ENCODE data around the gene IFNGR1.

The IFNGR1 gene

GRCh38 chr6:137226697-137227096, 7.5 kb upstream of the IFNGR1 start:
- TF ChIP-seq GATA3 (IDR thresholded peaks at IDR 0.05; ENCODE audit: low read depth, low read length) (no peak), GATA2 (IDR thresholded peaks at IDR 0.05; ENCODE audit: low read depth, low read length) (no peak)

- no peak for TF ChIP-seq GATA3 (IDR thresholded peaks at IDR 0.05; ENCODE audit: low read depth, low read length)
- no peak for TF ChIP-seq GATA2 (IDR thresholded peaks at IDR 0.05; ENCODE audit: low read depth, low read length)
Measured at GRCh38 chr6:137224799-137225198, 5.6 kb upstream of the IFNGR1 start.

DNA sequence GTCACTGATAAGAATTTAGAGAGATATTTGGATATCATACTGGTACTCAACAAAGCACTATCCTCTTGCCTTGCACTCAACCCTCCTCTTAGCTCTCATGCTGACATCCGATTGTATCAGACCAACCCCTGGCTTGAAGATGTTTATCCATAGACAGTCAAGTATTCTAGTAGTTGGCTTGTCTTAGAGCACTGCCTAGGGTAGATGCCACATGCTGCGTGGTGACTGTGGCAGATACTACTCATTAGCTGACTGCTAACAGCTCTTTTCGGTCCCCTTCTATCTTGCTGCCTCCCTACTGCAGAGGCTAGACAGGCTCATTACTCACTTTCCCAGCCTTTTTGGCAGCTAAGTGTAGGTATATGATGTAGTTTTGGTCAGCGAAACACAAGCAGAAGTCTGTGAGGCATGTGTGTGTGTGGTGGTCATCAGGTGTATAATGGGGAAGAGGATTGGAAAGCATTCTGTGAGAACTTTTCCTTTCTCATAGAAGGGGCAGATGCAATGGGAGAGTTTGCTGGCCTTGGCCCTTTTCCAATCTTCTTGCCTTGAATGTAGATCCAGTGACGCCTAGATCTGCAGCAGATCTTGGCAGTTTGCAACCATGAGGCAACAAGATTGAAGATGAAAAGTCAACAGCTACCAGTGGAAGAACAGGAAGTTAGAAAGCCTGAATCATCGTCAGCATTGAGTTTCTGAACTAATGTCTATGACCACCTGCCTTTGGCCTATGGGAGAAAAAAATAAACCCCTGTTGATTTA, 4.4 kb upstream of the IFNGR1 start:
- no peak for TF ChIP-seq GATA3 (IDR thresholded peaks at IDR 0.05; ENCODE audit: low read depth, low read length)
- TF ChIP-seq GATA2 (IDR thresholded peaks at IDR 0.05; ENCODE audit: low read depth, low read length) = no peak

DNA sequence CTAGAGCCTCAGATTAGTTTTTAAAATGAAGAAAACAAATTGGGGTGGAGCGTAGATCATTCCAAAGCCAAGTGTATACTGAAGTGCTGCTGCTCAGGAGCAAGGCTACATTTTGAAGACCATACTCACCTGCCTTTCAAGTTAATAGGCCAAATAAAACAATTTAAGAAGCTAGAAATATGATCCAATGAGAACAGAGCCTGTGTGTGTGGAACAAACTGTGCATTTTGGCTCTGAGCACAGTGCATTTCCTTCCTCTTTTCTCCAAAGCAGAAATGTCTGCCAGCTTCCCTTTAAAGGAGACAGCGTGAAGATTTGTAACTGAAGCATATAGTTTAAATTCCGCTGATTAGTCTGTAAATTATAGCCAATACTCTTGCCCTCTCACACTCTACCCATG, 3.2 kb upstream of the IFNGR1 start:
- TF ChIP-seq GATA2 (IDR thresholded peaks at IDR 0.05; ENCODE audit: low read depth, low read length) (no peak), GATA3 (IDR thresholded peaks at IDR 0.05; ENCODE audit: low read depth, low read length) (no peak)

DNA sequence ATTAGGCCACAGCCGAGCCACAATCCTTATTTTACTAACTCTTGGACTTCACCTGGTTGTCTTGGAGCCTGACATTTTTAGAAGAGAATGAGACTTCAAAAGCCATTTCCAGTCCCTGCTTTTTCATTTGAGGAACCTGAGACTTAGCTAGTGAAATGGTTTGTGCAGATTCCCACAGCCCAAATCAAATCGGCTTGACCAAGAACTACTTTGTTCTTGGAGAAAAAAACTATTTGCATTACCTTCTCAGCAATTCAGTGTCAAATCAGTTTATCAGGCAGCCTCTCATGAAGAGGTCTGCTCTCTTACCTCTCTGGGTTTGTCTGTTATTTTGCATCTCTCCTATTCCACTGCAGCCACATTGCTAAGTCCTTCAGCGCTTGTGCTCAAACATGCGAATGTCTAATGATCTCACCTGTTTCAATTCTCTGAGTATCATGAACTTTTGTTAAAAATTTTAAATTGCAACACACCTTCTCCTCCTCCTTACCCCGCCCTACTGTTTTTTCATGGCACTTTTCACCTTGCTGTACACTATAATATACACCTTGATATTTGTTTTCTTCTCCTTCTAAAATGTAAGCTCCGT, 573 bp upstream of the IFNGR1 start:
- TF ChIP-seq GATA2 (IDR thresholded peaks at IDR 0.05; ENCODE audit: low read depth, low read length) = no peak
- no peak for TF ChIP-seq GATA3 (IDR thresholded peaks at IDR 0.05; ENCODE audit: low read depth, low read length)

GRCh38 chr6:137218473-137218916, 690 bp downstream of the IFNGR1 start:
- no peak for TF ChIP-seq GATA2 (IDR thresholded peaks at IDR 0.05; ENCODE audit: low read depth, low read length)
- TF ChIP-seq GATA3 (IDR thresholded peaks at IDR 0.05; ENCODE audit: low read depth, low read length) = no peak

DNA sequence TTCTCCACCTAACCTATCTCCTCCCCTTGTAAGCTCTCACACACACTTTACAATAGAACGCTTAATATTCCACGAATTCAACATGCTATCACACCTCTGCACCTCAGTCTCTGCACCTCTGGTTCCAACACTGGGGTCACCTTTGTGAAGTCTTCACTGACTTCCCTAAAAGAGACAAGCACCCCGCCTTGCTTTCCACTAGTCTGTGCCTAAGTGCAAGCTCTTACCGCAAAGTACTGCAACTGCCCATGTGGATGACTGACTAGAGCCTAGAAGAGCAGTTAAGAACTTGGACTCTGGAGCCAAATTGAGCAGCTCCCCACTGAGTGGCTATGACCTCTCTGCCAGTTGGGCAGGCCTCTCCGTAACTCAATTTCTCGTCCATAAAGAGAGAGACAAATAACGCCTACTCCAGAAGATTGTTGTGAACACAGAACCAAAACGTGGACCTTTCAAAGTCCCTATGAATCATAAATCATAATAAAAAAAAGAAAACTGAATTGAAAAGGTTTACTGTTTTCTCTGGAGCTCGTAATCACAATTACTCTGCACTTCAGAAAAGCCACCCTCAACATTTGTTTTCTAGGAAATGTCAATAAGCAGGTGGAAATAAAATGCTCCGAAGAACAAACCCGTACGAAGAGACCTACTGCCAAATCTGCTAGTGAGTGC, 1.2 kb downstream of the IFNGR1 start:
- TF ChIP-seq GATA3 (IDR thresholded peaks at IDR 0.05; ENCODE audit: low read depth, low read length) = no peak
- TF ChIP-seq GATA2 (IDR thresholded peaks at IDR 0.05; ENCODE audit: low read depth, low read length) = no peak

DNA sequence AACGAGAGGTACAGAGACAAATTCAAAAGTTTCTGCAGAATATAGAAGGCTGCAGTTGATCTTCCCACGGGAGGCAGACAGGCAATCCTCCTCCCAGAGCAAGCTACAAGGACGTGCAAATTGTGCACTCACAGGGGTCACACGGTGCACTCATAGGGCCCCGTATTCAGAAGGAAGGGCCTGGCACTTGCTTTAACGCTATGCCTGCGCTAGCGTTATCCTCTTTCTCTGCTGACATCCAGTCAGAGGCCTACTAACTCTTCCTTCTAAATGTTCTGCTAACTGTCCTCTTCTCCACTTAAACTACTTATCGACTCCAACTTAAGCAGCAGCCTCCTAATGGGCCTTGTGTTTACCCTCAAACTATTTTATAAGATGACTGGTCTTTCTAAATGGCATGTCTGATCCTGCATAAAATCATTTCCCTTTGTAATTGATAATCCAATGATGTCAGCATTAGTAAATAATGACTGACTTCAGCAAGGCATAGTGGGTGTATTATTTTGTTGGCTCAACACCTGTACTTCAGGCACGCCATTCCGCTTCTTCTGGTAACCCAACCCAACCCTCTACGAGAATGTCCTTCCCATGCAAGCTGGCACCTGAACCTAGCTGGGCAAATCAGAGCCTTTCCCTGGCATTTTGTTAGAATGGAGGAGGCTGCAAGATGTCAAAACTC, 2.2 kb downstream of the IFNGR1 start:
- TF ChIP-seq GATA2 (IDR thresholded peaks at IDR 0.05; ENCODE audit: low read depth, low read length) (no peak), GATA3 (IDR thresholded peaks at IDR 0.05; ENCODE audit: low read depth, low read length) (no peak)

DNA sequence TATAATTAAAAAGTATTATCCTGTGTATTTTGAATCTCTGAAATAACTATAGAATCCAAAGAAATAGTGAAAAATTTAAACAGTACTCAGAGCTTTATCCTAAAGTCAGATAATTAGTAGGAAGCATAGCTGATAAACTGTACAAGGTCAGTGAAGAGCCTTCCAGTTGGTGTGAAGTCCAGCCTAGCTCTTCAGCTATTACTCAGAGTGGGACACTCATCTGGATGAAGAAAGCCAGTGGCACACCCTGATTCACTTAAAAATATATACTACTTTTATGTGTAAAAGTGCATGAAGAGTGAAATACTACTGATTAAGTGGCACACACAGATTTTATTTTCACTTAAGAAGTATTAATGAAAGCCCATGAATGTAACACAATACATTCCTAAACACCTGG, 3.1 kb downstream of the IFNGR1 start:
- no peak for TF ChIP-seq GATA2 (IDR thresholded peaks at IDR 0.05; ENCODE audit: low read depth, low read length)
- no peak for TF ChIP-seq GATA3 (IDR thresholded peaks at IDR 0.05; ENCODE audit: low read depth, low read length)

DNA sequence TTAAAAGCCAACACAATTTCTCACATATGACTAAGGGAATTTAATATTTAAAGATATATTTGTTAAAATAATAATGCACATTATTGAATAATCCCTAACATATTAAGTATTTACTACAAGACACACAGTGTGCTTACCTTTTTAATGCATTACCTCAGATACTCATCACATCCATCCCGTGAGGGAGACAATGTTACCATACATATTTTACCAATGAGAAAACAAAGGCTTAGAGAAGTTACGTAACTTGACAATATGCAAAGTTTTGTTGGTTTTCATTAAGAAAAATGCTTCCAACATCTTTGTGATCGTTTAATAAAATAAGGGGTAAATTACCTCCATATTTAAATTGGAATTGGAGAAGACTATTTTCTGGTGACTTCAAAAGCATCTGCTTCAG, 4.3 kb downstream of the IFNGR1 start:
- no peak for TF ChIP-seq GATA2 (IDR thresholded peaks at IDR 0.05; ENCODE audit: low read depth, low read length)
- TF ChIP-seq GATA3 (IDR thresholded peaks at IDR 0.05; ENCODE audit: low read depth, low read length) = no peak

GRCh38 chr6:137213813-137214212, 5.4 kb downstream of the IFNGR1 start:
- TF ChIP-seq GATA3 (IDR thresholded peaks at IDR 0.05; ENCODE audit: low read depth, low read length) (no peak), GATA2 (IDR thresholded peaks at IDR 0.05; ENCODE audit: low read depth, low read length) (no peak)

- TF ChIP-seq GATA3 (IDR thresholded peaks at IDR 0.05; ENCODE audit: low read depth, low read length) (no peak), GATA2 (IDR thresholded peaks at IDR 0.05; ENCODE audit: low read depth, low read length) (no peak)
Measured at GRCh38 chr6:137213331-137213740, 5.8 kb downstream of the IFNGR1 start.

- TF ChIP-seq GATA3 (IDR thresholded peaks at IDR 0.05; ENCODE audit: low read depth, low read length) (no peak), GATA2 (IDR thresholded peaks at IDR 0.05; ENCODE audit: low read depth, low read length) (no peak)
Measured at GRCh38 chr6:137211910-137212309, 7.3 kb downstream of the IFNGR1 start.

GRCh38 chr6:137210903-137211302, 8.3 kb downstream of the IFNGR1 start:
- TF ChIP-seq GATA2 (IDR thresholded peaks at IDR 0.05; ENCODE audit: low read depth, low read length) (no peak), GATA3 (IDR thresholded peaks at IDR 0.05; ENCODE audit: low read depth, low read length) (no peak)

Measured in SH-SY5Y (cell line).